Measurements from ENCODE around the gene RLN1. TPM values are rescaled to one million over a fixed set of nuclear protein-coding genes. Genes with fewer than 3 reads are reported as not detected.

Gene RLN1
- total and polyA plus RNA-seq, 2 of the 13 experiments (the other 11 are each of a cell fraction or from before 2014, with no cell fraction given) = not detected

DNA sequence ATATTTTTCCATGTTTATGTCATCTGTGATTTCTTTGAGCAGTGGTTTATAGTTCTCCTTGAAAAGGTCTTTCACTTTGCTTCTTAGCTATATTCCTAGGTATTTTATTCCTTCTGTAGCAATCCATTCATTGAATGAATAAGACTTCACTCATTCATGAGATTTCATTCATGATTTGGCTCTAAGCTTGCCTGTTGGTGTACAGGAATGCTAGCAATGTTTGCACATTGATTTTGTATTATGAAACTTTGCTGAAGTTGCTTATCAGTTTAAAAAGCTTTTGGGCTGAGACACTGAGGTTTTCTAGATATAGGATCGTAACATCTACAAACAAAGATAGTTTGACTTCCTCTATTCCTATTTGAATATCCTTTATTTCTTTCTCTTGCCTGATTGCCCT, 51.1 kb downstream of the RLN1 start:
- Histone ChIP-seq H3K4me1 (ENCODE audit: insufficient read depth, low read length) (no peaks in the 10 kb centered on the region), H2AFZ (ENCODE audit: low read length) (no peak overlapping the region), H3K36me3 (replicated peaks in 1 of 2; ENCODE audit: control insufficient read depth in 1 of 2, insufficient read depth in 2 of 2, low read length in 2 of 2) (no peaks in the 10 kb centered on the region), H3K4me3 (replicated peaks in 1 of 3; ENCODE audit: insufficient read depth in 1 of 3, low read depth in 2 of 3, low read length in 3 of 3) (no peak overlapping the region), H3K4me2 (ENCODE audit: low read depth, low read length) (no peak overlapping the region), H3K27me3 (ENCODE audit: control insufficient read depth in 1 of 2, insufficient read depth in 2 of 2, low read length in 2 of 2) (no peaks in the 10 kb centered on the region), H4K20me1 (ENCODE audit: insufficient read depth, low read length) (no peaks in the 10 kb centered on the region), H3K79me2 (ENCODE audit: insufficient read depth, low read length) (no peaks in the 10 kb centered on the region), H3K9me3 (ENCODE audit: low read length) (no peaks in the 10 kb centered on the region), H3K9ac (ENCODE audit: insufficient read depth, low read depth, low read length) (no peak overlapping the region), H3K27ac (ENCODE audit: extremely low read length, insufficient read depth, low read length) (no peak overlapping the region)
- WGBS (ENCODE audit: low lambda C conversion rate) = 0% methylated on average over 1 of the region's 1 CpG
- DNase-seq (ENCODE audit: low spot score) (peak; percentile 10), ATAC-seq (no peak; the same call in 2 of the 3 replicates), FAIRE-seq (no peak)
- intact Hi-C loops (cut with micrococcal nuclease; ENCODE audit: unreplicated experiment) (no loop called here), in situ Hi-C loops (cut with HindIII; ENCODE audit: extremely low pct_ligation_motif_present, low pct_unique_long_range_greater_than_20kb) (no loop called here)
- ChIA-PET POLR2A (no interaction called here), CTCF (ENCODE audit: low intra/inter-chr PET ratio, low total read pairs) (no interaction called here)
- BruUV-seq (replicated peaks) = no TSS peak
- TF ChIP-seq TEAD3 (CRISPR knock-in tag; optimal IDR thresholded peaks at IDR 0.05; ENCODE audit: borderline replicate concordance) (peak; percentile 37), NFE2 (CRISPR knock-in tag; IDR thresholded peaks at IDR 0.05) (no peak), ONECUT2 (CRISPR knock-in tag; IDR thresholded peaks at IDR 0.05) (peak; percentile 50; the same call in 1 of the 2 replicates)

DNA sequence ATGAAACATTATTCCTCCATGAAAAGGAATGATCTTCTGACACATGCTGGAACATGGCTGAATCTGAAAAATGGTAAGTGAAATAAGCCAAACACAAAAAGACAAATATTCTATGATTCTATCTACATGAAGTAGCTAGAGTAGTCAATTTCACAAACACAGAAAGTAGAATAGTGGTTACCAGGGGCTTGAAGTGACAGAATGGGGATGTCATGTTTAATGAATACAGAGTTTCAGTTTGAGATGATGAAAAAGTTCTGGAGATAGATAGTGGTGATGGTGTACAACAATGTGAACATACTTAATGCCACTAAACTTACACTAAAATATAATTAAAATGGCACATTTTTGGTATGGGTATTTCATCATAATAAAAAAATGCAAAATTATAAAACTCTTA, 53.4 kb downstream of the RLN1 start:
- H3K36me3 ChIP-seq (replicated peaks in 1 of 2; ENCODE audit: control insufficient read depth in 1 of 2, insufficient read depth in 2 of 2, low read length in 2 of 2) = no peaks in the 10 kb centered on the region
- H3K9me3 ChIP-seq (ENCODE audit: low read length) = no peaks in the 10 kb centered on the region
- no peak overlapping the region for H3K9ac ChIP-seq (ENCODE audit: insufficient read depth, low read depth, low read length)
- ATAC-seq = no peak
- H3K79me2 ChIP-seq (ENCODE audit: insufficient read depth, low read length) = no peaks in the 10 kb centered on the region
- H3K4me1 ChIP-seq (ENCODE audit: insufficient read depth, low read length) = no peaks in the 10 kb centered on the region
- DNase-seq (ENCODE audit: low spot score) = no peak
- ChIA-PET CTCF (ENCODE audit: low intra/inter-chr PET ratio, low total read pairs) (no interaction called here), POLR2A (no interaction called here)
- no peak overlapping the region for H3K4me2 ChIP-seq (ENCODE audit: low read depth, low read length)
- intact Hi-C loops (cut with micrococcal nuclease; ENCODE audit: unreplicated experiment) = no loop called here
- no peak for FAIRE-seq
- H2AFZ ChIP-seq (ENCODE audit: low read length) = no peak overlapping the region
- H4K20me1 ChIP-seq (ENCODE audit: insufficient read depth, low read length) = no peaks in the 10 kb centered on the region
- no peaks in the 10 kb centered on the region for H3K27me3 ChIP-seq (ENCODE audit: control insufficient read depth in 1 of 2, insufficient read depth in 2 of 2, low read length in 2 of 2)
- in situ Hi-C loops (cut with HindIII; ENCODE audit: extremely low pct_ligation_motif_present, low pct_unique_long_range_greater_than_20kb) = no loop called here
- H3K27ac ChIP-seq (ENCODE audit: extremely low read length, insufficient read depth, low read length) = no peak overlapping the region
- H3K4me3 ChIP-seq (replicated peaks in 1 of 3; ENCODE audit: insufficient read depth in 1 of 3, low read depth in 2 of 3, low read length in 3 of 3) = no peak overlapping the region
- BruUV-seq (replicated peaks) = no TSS peak
- no peak for TF ChIP-seq NFE2L2 (IDR thresholded peaks at IDR 0.05; ENCODE audit: low read length)
- TF ChIP-seq, protein P1, sequence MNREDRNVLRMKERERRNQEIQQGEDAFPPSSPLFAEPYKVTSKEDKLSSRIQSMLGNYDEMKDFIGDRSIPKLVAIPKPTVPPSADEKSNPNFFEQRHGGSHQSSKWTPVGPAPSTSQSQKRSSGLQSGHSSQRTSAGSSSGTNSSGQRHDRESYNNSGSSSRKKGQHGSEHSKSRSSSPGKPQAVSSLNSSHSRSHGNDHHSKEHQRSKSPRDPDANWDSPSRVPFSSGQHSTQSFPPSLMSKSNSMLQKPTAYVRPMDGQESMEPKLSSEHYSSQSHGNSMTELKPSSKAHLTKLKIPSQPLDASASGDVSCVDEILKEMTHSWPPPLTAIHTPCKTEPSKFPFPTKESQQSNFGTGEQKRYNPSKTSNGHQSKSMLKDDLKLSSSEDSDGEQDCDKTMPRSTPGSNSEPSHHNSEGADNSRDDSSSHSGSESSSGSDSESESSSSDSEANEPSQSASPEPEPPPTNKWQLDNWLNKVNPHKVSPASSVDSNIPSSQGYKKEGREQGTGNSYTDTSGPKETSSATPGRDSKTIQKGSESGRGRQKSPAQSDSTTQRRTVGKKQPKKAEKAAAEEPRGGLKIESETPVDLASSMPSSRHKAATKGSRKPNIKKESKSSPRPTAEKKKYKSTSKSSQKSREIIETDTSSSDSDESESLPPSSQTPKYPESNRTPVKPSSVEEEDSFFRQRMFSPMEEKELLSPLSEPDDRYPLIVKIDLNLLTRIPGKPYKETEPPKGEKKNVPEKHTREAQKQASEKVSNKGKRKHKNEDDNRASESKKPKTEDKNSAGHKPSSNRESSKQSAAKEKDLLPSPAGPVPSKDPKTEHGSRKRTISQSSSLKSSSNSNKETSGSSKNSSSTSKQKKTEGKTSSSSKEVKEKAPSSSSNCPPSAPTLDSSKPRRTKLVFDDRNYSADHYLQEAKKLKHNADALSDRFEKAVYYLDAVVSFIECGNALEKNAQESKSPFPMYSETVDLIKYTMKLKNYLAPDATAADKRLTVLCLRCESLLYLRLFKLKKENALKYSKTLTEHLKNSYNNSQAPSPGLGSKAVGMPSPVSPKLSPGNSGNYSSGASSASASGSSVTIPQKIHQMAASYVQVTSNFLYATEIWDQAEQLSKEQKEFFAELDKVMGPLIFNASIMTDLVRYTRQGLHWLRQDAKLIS (CRISPR knock-in tag; IDR thresholded peaks at IDR 0.05) = no peak
- TF ChIP-seq MAFK (conservative IDR thresholded peaks at IDR 0.05 in 1 of 2, IDR thresholded peaks at IDR 0.05 in 1 of 2; ENCODE audit: low read length in 2 of 2) = no peak
- TF ChIP-seq, protein P2, sequence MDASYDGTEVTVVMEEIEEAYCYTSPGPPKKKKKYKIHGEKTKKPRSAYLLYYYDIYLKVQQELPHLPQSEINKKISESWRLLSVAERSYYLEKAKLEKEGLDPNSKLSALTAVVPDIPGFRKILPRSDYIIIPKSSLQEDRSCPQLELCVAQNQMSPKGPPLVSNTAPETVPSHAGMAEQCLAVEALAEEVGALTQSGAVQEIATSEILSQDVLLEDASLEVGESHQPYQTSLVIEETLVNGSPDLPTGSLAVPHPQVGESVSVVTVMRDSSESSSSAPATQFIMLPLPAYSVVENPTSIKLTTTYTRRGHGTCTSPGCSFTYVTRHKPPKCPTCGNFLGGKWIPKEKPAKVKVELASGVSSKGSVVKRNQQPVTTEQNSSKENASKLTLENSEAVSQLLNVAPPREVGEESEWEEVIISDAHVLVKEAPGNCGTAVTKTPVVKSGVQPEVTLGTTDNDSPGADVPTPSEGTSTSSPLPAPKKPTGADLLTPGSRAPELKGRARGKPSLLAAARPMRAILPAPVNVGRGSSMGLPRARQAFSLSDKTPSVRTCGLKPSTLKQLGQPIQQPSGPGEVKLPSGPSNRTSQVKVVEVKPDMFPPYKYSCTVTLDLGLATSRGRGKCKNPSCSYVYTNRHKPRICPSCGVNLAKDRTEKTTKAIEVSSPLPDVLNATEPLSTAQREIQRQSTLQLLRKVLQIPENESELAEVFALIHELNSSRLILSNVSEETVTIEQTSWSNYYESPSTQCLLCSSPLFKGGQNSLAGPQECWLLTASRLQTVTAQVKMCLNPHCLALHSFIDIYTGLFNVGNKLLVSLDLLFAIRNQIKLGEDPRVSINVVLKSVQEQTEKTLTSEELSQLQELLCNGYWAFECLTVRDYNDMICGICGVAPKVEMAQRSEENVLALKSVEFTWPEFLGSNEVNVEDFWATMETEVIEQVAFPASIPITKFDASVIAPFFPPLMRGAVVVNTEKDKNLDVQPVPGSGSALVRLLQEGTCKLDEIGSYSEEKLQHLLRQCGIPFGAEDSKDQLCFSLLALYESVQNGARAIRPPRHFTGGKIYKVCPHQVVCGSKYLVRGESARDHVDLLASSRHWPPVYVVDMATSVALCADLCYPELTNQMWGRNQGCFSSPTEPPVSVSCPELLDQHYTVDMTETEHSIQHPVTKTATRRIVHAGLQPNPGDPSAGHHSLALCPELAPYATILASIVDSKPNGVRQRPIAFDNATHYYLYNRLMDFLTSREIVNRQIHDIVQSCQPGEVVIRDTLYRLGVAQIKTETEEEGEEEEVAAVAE (CRISPR knock-in tag; IDR thresholded peaks at IDR 0.05; ENCODE audit: borderline replicate concordance) = no peak
- no peak for TF ChIP-seq EP300 (IDR thresholded peaks at IDR 0.05; ENCODE audit: low read depth in 2 of 2, low read length in 2 of 2)
- no peak for TF ChIP-seq EP300 (CRISPR knock-in tag; IDR thresholded peaks at IDR 0.05; ENCODE audit: borderline replicate concordance)
- no peak for TF ChIP-seq CC2D1A (CRISPR knock-in tag; IDR thresholded peaks at IDR 0.05)
- no peak for TF ChIP-seq AHR (CRISPR knock-in tag; IDR thresholded peaks at IDR 0.05)
- TF ChIP-seq HOXA9 (CRISPR knock-in tag; IDR thresholded peaks at IDR 0.05; ENCODE audit: borderline replicate concordance) = no peak

All from HepG2 (cell line).